ENCODE data around the gene LHX3. TPM values are rescaled to one million over a fixed set of nuclear protein-coding genes. Genes with fewer than 3 reads are reported as not detected.
"Not testable (repeated sequence)": the region's sequence is repeated elsewhere in the genome, so short reads cannot be mapped to it uniquely, and the experiment has no call there.

Gene LHX3
- total RNA-seq, 1 experiment from 2014 or later: not detected

DNA sequence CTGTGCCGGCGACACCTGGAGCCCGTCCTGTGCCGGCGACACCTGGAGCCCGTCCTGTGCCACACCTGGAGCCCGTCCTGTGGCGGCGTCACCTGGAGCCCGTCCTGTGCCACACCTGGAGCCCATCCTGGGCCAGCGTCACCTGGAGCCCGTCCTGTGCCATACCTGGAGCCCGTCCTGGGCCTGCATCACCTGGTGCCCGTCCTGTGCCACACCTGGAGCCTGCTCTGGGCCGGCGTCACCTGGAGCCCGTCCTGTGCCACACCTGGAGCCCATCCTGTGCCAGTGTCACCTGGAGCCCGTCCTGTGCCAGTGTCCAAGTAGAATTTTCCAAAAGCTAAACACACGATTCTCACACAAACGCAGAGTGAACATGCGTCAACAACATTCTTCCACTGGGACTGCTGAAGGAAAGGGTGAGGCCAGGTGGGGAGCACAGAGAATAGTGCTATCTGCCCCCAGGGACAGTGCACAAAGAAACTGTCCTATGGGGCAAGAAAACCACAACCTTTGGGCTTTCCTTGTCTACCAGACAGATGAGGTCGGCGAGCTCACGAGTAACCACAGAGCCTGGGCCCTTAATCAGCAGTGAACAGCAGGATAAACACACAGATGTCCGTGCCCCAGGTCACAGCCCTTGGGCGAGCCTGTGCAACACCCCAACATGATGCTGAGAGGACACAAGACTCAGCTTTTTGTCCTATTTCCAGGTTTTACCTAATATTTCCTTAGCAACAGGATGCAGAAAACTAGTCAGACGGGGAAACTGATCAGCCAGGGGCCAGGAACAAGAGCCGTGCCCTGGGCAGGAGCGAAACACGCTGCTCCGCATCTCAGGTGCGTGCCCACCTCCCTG is 32.8 kb upstream of the LHX3 start:
- Histone ChIP-seq H3K79me2 (ENCODE audit: insufficient read depth, low read length) (peaks cover 24% of the 10 kb centered on the region; the same call in 1 of the 2 replicates), H2BK20ac (ENCODE audit: low read depth, low read length, poor library complexity, severe bottlenecking) (no peak overlapping the region), H3K4me2 (ENCODE audit: insufficient read depth, insufficient read length, low read length) (no peak overlapping the region), H3K56ac (ENCODE audit: insufficient read length, low read depth, low read length) (no peak overlapping the region), H3K9me3 (ENCODE audit: control insufficient read depth, low read depth, low read length) (no peaks in the 10 kb centered on the region), H3K27ac (ENCODE audit: insufficient read length, low read depth, low read length) (no peak overlapping the region), H3T11ph (ENCODE audit: low read length) (no peak overlapping the region), H2BK15ac (ENCODE audit: low read depth, low read length) (no peak overlapping the region), H2BK120ac (ENCODE audit: low read depth, low read length, poor library complexity, severe bottlenecking) (no peak overlapping the region), H3K23me2 (ENCODE audit: insufficient read length, low read depth, low read length, poor library complexity, severe bottlenecking) (no peaks in the 10 kb centered on the region), H4K5ac (ENCODE audit: insufficient read length, low read depth, low read length) (no peak overlapping the region), H4K91ac (ENCODE audit: insufficient read length, low read depth, low read length) (no peak overlapping the region), H3K18ac (ENCODE audit: insufficient read length, low read depth, low read length) (no peak overlapping the region), H3K4ac (ENCODE audit: low read depth, low read length) (no peak overlapping the region), H3K27me3 (ENCODE audit: insufficient read depth, low read length) (no peaks in the 10 kb centered on the region), H2BK5ac (ENCODE audit: insufficient read length, low read length) (no peak overlapping the region), H2AFZ (ENCODE audit: low read length) (no peak overlapping the region), H3K9ac (ENCODE audit: extremely low read depth, insufficient read length, low read length) (no peak overlapping the region), H2BK12ac (ENCODE audit: insufficient read length, low read depth, low read length) (no peak overlapping the region), H4K8ac (replicated peaks; ENCODE audit: insufficient read length, low read depth, low read length) (no peak overlapping the region), H2AK5ac (ENCODE audit: insufficient read length, low read length) (no peak overlapping the region), H3K79me1 (ENCODE audit: insufficient read depth, low read depth, low read length, poor library complexity, severe bottlenecking) (peaks cover 13% of the 10 kb centered on the region), H3K23ac (ENCODE audit: insufficient read length, low read depth, low read length) (no peak overlapping the region), H3K14ac (ENCODE audit: insufficient read depth, low read length) (no peak overlapping the region), H4K20me1 (ENCODE audit: control insufficient read depth, insufficient read depth, insufficient read length) (peaks cover 3% of the 10 kb centered on the region), H3K4me1 (ENCODE audit: insufficient read depth, low read length) (no peaks in the 10 kb centered on the region)
- Mint-ChIP-seq H3K9me3 (no peaks in the 10 kb centered on the region), H3K27ac (peak overlapping the region; percentile 62 to 90 (median 66); a peak in 3 of 7 replicates), H3K4me1 (peaks cover 18 to 21% of the 10 kb centered on the region in 2 experiments), H3K36me3 (ENCODE audit: insufficient read depth in 1 of 3, low read depth in 3 of 3) (peaks cover 11 to 28% (median 25%) of the 10 kb centered on the region in 3 experiments), H3K27me3 (ENCODE audit: low read depth) (no peaks in the 10 kb centered on the region), H3K4me3 (no peak overlapping the region)
- TF ChIP-seq CTCF (conservative IDR thresholded peaks at IDR 0.05): no peak
- WGBS (ENCODE audit: extremely low coverage, insufficient read length, low lambda C conversion rate): no CpG with 5 or more reads among the region's 32 CpGs
- no peak for DNase-seq

GRCh38 chr9:136236471-136237410 is 31.8 kb upstream of the LHX3 start:
- not testable (repeated sequence) for H3K14ac ChIP-seq (ENCODE audit: insufficient read depth, low read length); H3K23me2 ChIP-seq (ENCODE audit: insufficient read length, low read depth, low read length, poor library complexity, severe bottlenecking); H4K8ac ChIP-seq (replicated peaks; ENCODE audit: insufficient read length, low read depth, low read length); H3K4me2 ChIP-seq (ENCODE audit: insufficient read depth, insufficient read length, low read length); H3K27me3 Mint-ChIP-seq (ENCODE audit: low read depth); H3K56ac ChIP-seq (ENCODE audit: insufficient read length, low read depth, low read length); H2BK120ac ChIP-seq (ENCODE audit: low read depth, low read length, poor library complexity, severe bottlenecking); H3T11ph ChIP-seq (ENCODE audit: low read length); H2AFZ ChIP-seq (ENCODE audit: low read length); H3K9me3 Mint-ChIP-seq; H3K27ac Mint-ChIP-seq; H3K27me3 ChIP-seq (ENCODE audit: insufficient read depth, low read length); H3K9me3 ChIP-seq (ENCODE audit: control insufficient read depth, low read depth, low read length); H4K91ac ChIP-seq (ENCODE audit: insufficient read length, low read depth, low read length); H3K23ac ChIP-seq (ENCODE audit: insufficient read length, low read depth, low read length); H3K27ac ChIP-seq (ENCODE audit: insufficient read length, low read depth, low read length); H3K4ac ChIP-seq (ENCODE audit: low read depth, low read length); DNase-seq; H2AK5ac ChIP-seq (ENCODE audit: insufficient read length, low read length); H4K20me1 ChIP-seq (ENCODE audit: control insufficient read depth, insufficient read depth, insufficient read length); H3K18ac ChIP-seq (ENCODE audit: insufficient read length, low read depth, low read length); H3K4me3 Mint-ChIP-seq; H2BK12ac ChIP-seq (ENCODE audit: insufficient read length, low read depth, low read length); H2BK5ac ChIP-seq (ENCODE audit: insufficient read length, low read length); H2BK15ac ChIP-seq (ENCODE audit: low read depth, low read length); H3K9ac ChIP-seq (ENCODE audit: extremely low read depth, insufficient read length, low read length); H3K4me1 ChIP-seq (ENCODE audit: insufficient read depth, low read length); H4K5ac ChIP-seq (ENCODE audit: insufficient read length, low read depth, low read length); H2BK20ac ChIP-seq (ENCODE audit: low read depth, low read length, poor library complexity, severe bottlenecking)
- Histone ChIP-seq H3K79me2 (ENCODE audit: insufficient read depth, low read length) (peaks cover 19% of the 10 kb centered on the region; the same call in 1 of the 2 replicates), H3K79me1 (ENCODE audit: insufficient read depth, low read depth, low read length, poor library complexity, severe bottlenecking) (peaks cover 12% of the 10 kb centered on the region)
- Mint-ChIP-seq H3K36me3 (ENCODE audit: insufficient read depth in 1 of 3, low read depth in 3 of 3) (peaks cover 11 to 26% (median 25%) of the 10 kb centered on the region in 3 experiments), H3K4me1 (peaks cover 17 to 21% of the 10 kb centered on the region in 2 experiments)
- no CpG with 5 or more reads among the region's 43 CpGs for WGBS (ENCODE audit: extremely low coverage, insufficient read length, low lambda C conversion rate)

Measured in H9 (cell line).